Stimulated activated CD4-positive, alpha-beta T cell treated with anti-CD3 and anti-CD28 coated beads, Interleukin-1b, Interleukin-23, amount 100 ng/mL, for 24 hours (primary cell): ENCODE data around the gene CD82.
"Not testable (repeated sequence)": the region's sequence is repeated elsewhere in the genome, so short reads cannot be mapped to it uniquely, and the experiment has no call there.

ENCODE experiments used
- DNase-seq, 4 experiments: peaks; one replicate each; pipeline ENCODE4 v3.0.0-alpha.2; 2020; ENCODE audit warnings: low read depth in 4 of 4, low spot score in 1 of 4

CD82 gene

GRCh38 chr11:44533921-44534711 lies 31.3 kb upstream of the CD82 start:
- no peak for DNase-seq

GRCh38 chr11:44535191-44535980 lies 30.1 kb upstream of the CD82 start:
- DNase-seq = no peak

- no peak for DNase-seq
Observed at GRCh38 chr11:44536788-44537516, 28.5 kb upstream of the CD82 start.

DNA sequence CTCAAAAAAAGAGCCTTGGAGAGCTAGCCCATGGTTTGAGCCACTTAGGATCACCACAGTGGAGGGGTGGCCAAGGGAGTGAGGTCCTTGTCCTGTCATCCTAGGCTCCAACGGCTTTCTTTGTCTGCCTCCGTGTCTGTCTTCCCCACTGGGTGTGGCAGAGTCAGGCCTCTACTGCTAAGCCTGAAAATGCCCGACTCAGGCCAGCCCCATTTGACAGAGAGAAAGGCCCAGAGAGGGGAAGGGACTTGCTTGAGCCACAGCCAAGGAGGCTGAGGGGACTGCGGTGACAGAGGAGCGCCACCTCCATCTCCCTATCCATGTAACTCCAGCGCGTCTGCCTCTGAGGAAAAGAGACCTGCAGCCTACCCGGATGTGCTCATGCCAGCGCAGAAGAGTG lies 27.8 kb upstream of the CD82 start:
- no peak for DNase-seq

DNA sequence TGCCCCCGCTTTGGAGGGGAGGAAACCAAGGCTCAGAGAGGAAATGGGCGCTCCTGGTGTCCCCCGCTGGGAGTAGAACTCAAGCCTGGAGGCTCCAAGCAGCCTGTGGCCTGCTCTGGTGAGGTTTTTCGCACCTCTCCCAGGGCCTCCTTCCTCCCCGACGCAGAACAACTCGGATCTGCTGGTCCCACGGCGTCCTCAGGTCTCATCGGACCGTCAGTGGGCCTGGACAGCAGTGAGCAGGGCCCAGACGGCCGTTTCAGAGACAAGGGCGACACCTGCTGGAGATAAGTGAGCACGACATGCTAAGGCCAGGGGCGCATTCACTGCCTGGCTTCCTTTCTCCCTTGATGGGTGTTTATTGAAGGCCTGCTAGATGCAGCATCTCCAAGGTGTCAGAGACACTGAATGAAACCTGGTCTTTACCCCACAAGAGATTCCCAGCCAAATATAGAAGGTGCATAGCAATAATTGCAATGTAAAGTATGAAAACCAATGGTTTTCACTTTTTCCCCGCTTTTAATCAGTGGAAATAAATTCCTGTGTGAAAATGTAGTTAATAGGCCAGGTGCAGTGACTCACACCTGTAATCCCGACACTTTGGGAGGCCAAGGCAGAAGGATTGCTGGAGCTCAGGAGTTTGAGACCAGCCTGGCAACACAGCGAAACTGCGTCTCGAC lies 26.9 kb upstream of the CD82 start:
- DNase-seq = peak; percentile 48 to 62 (median 55)

- DNase-seq = no peak
Observed at GRCh38 chr11:44539971-44540370, 25.5 kb upstream of the CD82 start.

DNA sequence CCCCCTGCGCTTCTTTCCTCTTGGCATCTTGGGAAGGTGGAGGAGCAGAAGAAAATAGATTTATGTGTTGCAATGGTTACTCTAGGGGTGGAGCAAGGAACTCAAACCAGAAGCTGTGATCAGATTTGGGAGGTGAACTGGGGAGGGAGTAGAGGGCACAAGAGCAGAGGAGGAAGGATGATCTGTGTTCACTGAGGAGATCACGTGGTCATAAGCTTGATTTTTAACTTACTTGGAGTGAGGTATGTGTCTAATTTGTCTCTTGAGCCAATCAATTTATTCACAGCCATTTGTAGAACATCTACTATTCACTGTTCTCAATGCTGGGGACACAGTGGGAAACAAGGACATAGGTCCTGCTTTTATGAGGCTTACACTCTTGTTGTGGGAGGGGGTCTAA lies 24.8 kb upstream of the CD82 start:
- no peak for DNase-seq

DNA sequence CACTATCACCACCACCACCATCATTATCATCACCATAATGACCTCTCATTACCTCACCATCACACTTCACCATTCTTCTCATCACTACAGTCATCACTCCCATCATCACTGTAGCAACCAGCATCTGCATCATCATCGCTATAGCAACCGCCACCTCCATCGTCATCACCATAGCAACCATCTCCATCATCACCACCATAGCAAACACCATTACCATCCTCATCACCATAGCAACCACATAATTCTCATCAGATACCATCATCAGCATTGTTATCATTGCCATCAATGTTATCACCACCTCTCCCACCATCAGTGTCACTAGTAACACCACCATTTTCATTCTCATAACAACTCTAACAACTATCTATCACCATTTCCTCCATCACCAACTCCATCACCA lies 23.1 kb upstream of the CD82 start:
- DNase-seq = no peak

DNA sequence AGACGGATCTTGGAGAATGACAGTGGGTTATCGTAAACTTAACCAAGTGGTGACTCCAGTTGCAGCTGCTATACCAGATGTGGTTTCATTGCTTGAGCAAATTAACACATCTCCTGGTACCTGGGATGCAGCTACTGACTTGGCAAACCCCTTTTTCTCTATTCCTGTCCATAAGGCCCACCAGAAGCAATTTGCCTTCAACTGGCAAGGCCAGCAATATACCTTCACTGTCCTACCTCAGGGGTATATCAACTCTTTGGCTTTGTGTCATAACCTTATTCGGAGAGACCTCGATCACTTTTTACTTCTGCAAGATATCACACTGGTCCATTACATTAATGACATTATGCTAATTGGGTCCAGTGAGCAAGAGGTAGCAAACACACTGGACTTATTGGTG lies 18.5 kb upstream of the CD82 start:
- not testable (repeated sequence) for DNase-seq

DNA sequence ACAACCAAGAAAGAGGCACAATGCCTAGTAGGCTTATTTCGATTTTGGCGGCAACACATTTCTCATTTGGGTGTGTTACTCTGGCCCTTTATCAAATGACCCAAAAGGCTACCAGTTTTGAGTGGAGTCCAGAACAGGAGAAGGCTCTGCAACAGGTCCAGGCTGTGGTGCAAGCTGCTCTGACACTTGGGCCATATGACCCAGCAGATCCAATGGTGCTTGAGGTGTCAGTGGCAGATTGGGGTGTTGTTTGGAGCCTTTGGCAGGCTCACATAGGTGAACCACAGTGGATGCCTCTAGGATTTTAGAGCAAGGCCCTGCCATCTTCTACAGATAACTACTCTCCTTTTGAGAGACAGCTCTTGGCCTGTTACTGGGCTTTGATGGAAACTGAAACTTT lies 17.9 kb upstream of the CD82 start:
- DNase-seq = not testable (repeated sequence)

- DNase-seq = no peak
Observed at GRCh38 chr11:44548032-44548695, 17.3 kb upstream of the CD82 start.

DNA sequence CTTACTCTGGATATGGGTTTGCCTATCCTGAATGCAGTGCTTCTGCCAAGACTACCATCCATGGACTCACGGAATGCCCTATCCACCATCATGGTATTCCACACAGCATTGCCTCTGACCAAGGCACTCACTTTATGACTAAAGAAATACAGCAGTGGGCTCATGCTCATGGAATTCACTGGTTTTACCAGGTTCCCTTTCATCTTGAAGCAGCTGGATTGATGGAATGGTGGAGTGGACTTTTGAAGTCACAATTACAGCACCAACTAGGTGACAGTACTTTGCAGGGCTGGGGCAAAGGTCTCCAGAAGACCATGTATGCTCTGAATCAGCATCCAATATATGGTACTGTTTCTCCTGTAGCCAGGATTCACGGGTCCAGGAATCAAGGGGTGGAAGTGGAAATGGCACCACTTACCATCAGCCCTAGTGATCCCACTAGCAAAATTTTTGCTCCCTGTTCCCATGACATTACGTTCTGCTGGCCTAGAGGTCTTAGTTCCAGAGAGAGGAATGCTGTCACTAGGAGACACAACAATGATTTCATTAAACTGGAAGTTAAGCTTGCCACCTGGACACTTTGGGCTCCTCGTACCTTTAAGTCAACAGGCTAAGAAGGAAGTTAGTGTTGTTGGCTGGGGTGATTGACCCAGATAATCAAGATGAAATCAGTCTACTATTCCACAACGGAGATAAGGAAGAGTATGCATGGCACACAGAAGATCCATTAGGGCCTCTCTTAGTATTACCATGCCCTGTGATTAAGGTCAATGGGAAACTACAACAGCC lies 16.3 kb upstream of the CD82 start:
- DNase-seq = not testable (repeated sequence)

DNA sequence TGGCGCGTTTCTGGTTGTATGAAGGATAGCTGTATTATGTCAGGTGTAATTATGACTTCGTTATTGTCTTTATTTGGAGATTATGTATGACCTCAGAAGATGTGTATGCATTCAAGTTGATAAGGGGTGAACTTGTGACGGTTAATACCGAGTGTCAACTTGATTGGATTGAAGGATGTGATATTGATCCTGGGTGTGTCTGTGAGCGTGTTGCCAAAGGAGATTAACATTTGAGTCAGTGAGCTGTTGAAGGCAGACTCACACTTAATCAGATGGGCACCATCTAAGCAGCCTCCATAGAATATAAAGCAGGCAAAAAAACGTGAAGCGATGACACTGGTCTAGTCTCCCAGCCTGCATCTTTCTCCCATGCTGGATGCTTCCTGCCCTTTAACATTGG lies 15.3 kb upstream of the CD82 start:
- no peak for DNase-seq

DNA sequence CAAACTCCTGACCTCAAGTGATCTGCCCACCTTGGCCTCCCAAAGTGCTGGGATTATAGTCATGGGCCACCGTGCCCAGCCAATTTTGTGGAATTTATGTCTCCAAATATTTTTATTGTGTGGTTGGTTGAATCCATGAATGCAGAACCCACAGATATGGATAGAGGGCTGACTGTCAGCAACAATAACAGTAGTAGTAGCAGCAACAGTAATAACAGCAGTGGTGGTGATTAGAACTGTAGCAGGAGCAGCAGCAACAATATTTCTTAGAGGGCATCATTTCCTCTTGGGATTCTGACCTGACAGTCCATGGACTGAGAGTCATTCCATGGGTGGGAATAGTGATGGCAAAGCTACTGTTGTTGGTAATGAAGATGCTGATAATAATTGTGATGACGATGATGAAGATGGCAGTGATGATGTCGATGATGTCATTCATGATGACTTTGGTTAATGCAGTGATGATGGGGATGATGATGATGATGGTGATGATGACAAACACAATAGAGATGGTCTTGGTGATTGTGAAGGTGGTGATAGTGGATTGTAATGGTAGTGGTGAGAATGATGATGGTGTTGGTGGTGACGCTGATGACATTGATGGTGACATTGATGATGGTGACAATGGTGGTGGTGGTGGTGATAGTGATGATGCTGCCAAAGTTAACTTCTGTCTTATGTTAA lies 13.9 kb upstream of the CD82 start:
- DNase-seq = no peak

GRCh38 chr11:44555031-44555800 lies 10.2 kb upstream of the CD82 start:
- no peak for DNase-seq

DNA sequence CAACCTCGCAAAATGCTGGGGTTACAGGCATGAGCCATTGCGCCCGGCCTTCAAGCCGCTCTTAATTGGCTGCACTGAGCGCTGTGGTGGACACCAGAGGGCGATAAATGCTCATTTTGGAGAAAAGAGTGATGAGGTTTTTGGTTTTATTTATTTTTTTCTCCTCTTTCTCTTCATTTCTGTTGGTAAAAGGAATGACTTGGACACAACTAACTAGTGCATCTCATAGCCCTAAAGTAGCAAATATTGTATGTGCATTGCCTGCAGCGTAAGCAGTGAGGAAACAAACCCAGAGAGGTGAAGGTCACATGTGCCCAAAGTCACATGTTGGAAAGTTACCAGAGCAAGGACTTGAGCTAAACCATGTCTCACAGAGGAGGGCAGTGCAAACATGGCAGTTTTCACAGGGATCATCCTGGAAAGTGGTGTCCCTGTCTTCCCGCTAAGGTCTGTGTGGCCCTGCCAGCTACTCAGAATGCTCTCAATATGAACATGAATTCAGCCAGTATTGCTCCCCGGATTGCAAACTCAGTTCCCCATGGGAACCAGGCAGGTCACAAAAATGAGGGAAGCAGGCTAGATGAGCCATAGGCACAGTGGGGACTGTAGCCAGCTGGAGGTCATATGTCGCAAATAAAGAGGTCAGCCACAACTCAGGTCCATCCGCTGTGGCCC lies 8.6 kb upstream of the CD82 start:
- peak in 2 of 4 experiments; percentile 49 to 54 for DNase-seq

DNA sequence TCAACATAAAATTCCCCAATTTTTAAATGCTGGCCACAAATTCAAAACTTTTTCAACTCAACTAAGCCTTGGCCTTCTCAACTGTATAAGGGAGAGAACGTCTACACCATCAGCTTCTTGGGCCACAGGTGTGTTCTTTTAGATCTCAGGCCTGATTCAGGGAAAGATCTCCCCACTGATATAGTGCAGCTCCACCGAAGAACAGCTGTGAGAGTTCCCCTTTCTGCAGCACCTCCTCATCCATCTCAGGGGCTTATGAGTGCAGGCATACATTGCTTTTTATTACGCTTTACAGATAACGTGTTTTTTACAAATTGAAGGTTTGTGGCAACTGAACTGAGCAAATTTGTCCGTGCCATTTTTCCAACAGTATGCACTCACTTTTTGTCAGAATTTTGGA lies 8.0 kb upstream of the CD82 start:
- no peak for DNase-seq
